ENCODE data around the gene ZNF813.

ZNF813 gene

GRCh38 chr19:53520547-53521372 lies 53.2 kb downstream of the ZNF813 start:
- DNase-seq (ENCODE audit: low read depth in 2 of 2): peak; percentile 83 to 86

- DNase-seq (ENCODE audit: low read depth in 2 of 2): no peak
Observed at GRCh38 chr19:53521373-53522202, 54.1 kb downstream of the ZNF813 start.

GRCh38 chr19:53525922-53526321 lies 58.4 kb downstream of the ZNF813 start:
- no peak for DNase-seq (ENCODE audit: low read depth in 2 of 2)

- no peak for DNase-seq (ENCODE audit: low read depth in 2 of 2)
Observed at GRCh38 chr19:53530622-53531021, 63.1 kb downstream of the ZNF813 start.

GRCh38 chr19:53531457-53531856 lies 63.9 kb downstream of the ZNF813 start:
- no peak for DNase-seq (ENCODE audit: low read depth in 2 of 2)

- no peak for DNase-seq (ENCODE audit: low read depth in 2 of 2)
Observed at GRCh38 chr19:53532362-53532761, 64.8 kb downstream of the ZNF813 start.

- no peak for DNase-seq (ENCODE audit: low read depth in 2 of 2)
Observed at GRCh38 chr19:53536225-53536548, 68.7 kb downstream of the ZNF813 start.

GRCh38 chr19:53537121-53537520 lies 69.6 kb downstream of the ZNF813 start:
- DNase-seq (ENCODE audit: low read depth in 2 of 2): no peak

GRCh38 chr19:53537521-53538377 lies 70.2 kb downstream of the ZNF813 start, which contains the start of gene ZNF331:
Gene ZNF331, plus strand, starts transcription at chr19:53538145. Its CDS starts 31,232 bp downstream, at chr19:53569377.
- peak; percentile 83 to 89 for DNase-seq (ENCODE audit: low read depth in 2 of 2)

GRCh38 chr19:53538378-53539109 lies 71.0 kb downstream of the ZNF813 start:
- no peak for DNase-seq (ENCODE audit: low read depth in 2 of 2)

- DNase-seq (ENCODE audit: low read depth in 2 of 2): no peak
Observed at GRCh38 chr19:53540091-53540490, 72.6 kb downstream of the ZNF813 start.

GRCh38 chr19:53541971-53542370 lies 74.4 kb downstream of the ZNF813 start:
- no peak for DNase-seq (ENCODE audit: low read depth in 2 of 2)

- DNase-seq (ENCODE audit: low read depth in 2 of 2): no peak
Observed at GRCh38 chr19:53545271-53546065, 77.9 kb downstream of the ZNF813 start.
